Measurements from ENCODE around the gene PRPF38A. TPM values are rescaled to one million over a fixed set of nuclear protein-coding genes. Genes with fewer than 3 reads are reported as not detected.

Gene PRPF38A
- total RNA-seq, 1 donor from 2014 or later: 61.9 TPM

- peaks cover 16% of the 10 kb centered on the region for H3K36me3 Mint-ChIP-seq (ENCODE audit: low read depth, unreplicated experiment)
- H3K27me3 Mint-ChIP-seq (ENCODE audit: unreplicated experiment): peaks cover 3% of the 10 kb centered on the region
- H3K9me3 Mint-ChIP-seq (ENCODE audit: unreplicated experiment): no peaks in the 10 kb centered on the region
- no peak for DNase-seq (ENCODE audit: low spot score)
- H3K4me3 Mint-ChIP-seq (ENCODE audit: unreplicated experiment): peak overlapping the region; percentile 99
- H3K27ac Mint-ChIP-seq (ENCODE audit: unreplicated experiment): peak overlapping the region; percentile 99
- no peak for TF ChIP-seq CTCF (IDR thresholded peaks at IDR 0.05; ENCODE audit: unreplicated experiment)
- H3K4me1 Mint-ChIP-seq (ENCODE audit: unreplicated experiment): peaks cover 21% of the 10 kb centered on the region
Observed at GRCh38 chr1:52404975-52405338, 555 bp downstream of the PRPF38A start.

GRCh38 chr1:52413410-52413989, 9.1 kb downstream of the PRPF38A start:
- H3K27me3 Mint-ChIP-seq (ENCODE audit: unreplicated experiment): peaks cover 2% of the 10 kb centered on the region
- DNase-seq (ENCODE audit: low spot score): no peak
- no peak overlapping the region for H3K27ac Mint-ChIP-seq (ENCODE audit: unreplicated experiment)
- H3K4me3 Mint-ChIP-seq (ENCODE audit: unreplicated experiment): no peak overlapping the region
- no peak for TF ChIP-seq CTCF (IDR thresholded peaks at IDR 0.05; ENCODE audit: unreplicated experiment)
- H3K4me1 Mint-ChIP-seq (ENCODE audit: unreplicated experiment): no peaks in the 10 kb centered on the region
- H3K36me3 Mint-ChIP-seq (ENCODE audit: low read depth, unreplicated experiment): peaks cover 43% of the 10 kb centered on the region
- no peaks in the 10 kb centered on the region for H3K9me3 Mint-ChIP-seq (ENCODE audit: unreplicated experiment)

DNA sequence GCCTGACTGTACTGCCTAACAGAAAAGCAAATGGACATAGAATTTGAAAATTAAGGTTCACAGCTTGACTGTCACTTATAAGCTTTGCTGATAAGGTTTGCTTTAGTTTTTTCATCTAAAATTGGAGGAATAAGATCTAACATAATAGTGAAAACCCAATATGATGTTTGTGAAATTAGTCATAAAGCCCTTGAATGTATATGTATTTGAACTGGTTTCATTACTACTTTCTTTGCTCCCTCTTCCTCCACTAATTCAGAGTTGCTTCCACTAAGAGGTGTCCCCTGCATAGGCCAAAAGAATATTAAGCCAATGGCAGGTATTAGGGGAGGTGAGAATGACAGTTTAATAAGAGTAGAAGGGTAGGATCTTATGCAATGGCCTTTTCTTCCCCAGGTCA, 10.5 kb downstream of the PRPF38A start:
- peaks cover 2% of the 10 kb centered on the region for H3K27me3 Mint-ChIP-seq (ENCODE audit: unreplicated experiment)
- H3K9me3 Mint-ChIP-seq (ENCODE audit: unreplicated experiment): no peaks in the 10 kb centered on the region
- H3K4me1 Mint-ChIP-seq (ENCODE audit: unreplicated experiment): no peaks in the 10 kb centered on the region
- TF ChIP-seq CTCF (IDR thresholded peaks at IDR 0.05; ENCODE audit: unreplicated experiment): no peak
- peaks cover 37% of the 10 kb centered on the region for H3K36me3 Mint-ChIP-seq (ENCODE audit: low read depth, unreplicated experiment)
- DNase-seq (ENCODE audit: low spot score): no peak
- no peak overlapping the region for H3K4me3 Mint-ChIP-seq (ENCODE audit: unreplicated experiment)
- no peak overlapping the region for H3K27ac Mint-ChIP-seq (ENCODE audit: unreplicated experiment)

DNA sequence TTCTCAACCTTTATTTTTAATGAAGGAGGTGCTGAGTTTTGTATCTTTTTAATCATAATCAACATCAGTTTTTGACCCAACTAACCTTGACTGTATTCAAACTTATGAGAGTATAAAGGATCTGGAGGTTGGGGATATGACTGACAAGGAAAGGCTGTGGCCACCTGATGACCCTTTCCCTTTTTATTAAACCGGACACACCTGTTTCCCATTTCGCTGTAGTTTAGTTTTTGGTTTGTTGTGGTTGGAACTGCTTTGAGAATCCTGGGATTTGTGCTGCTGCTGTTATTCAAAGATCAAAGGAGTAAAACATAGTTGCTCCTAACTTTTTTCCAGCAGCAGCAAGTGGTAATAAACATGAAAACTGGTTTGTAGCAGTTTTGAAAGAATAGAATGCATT, 12.4 kb downstream of the PRPF38A start:
- TF ChIP-seq CTCF (IDR thresholded peaks at IDR 0.05; ENCODE audit: unreplicated experiment): no peak
- Mint-ChIP-seq H3K27me3 (ENCODE audit: unreplicated experiment) (peaks cover 2% of the 10 kb centered on the region), H3K27ac (ENCODE audit: unreplicated experiment) (no peak overlapping the region), H3K9me3 (ENCODE audit: unreplicated experiment) (no peaks in the 10 kb centered on the region), H3K4me1 (ENCODE audit: unreplicated experiment) (no peaks in the 10 kb centered on the region), H3K4me3 (ENCODE audit: unreplicated experiment) (no peak overlapping the region), H3K36me3 (ENCODE audit: low read depth, unreplicated experiment) (peaks cover 27% of the 10 kb centered on the region)
- DNase-seq (ENCODE audit: low spot score): no peak

GRCh38 chr1:52420713-52421112, 16.3 kb downstream of the PRPF38A start:
- no peak for TF ChIP-seq CTCF (IDR thresholded peaks at IDR 0.05; ENCODE audit: unreplicated experiment)
- no peaks in the 10 kb centered on the region for H3K27me3 Mint-ChIP-seq (ENCODE audit: unreplicated experiment)
- peaks cover 7% of the 10 kb centered on the region for H3K4me1 Mint-ChIP-seq (ENCODE audit: unreplicated experiment)
- H3K27ac Mint-ChIP-seq (ENCODE audit: unreplicated experiment): no peak overlapping the region
- H3K9me3 Mint-ChIP-seq (ENCODE audit: unreplicated experiment): no peaks in the 10 kb centered on the region
- no peak for DNase-seq (ENCODE audit: low spot score)
- peaks cover 10% of the 10 kb centered on the region for H3K36me3 Mint-ChIP-seq (ENCODE audit: low read depth, unreplicated experiment)
- no peak overlapping the region for H3K4me3 Mint-ChIP-seq (ENCODE audit: unreplicated experiment)
